HEK293 (cell line): ENCODE data around the gene UNC119.

Source experiments
- BCL11B ChIP-seq: fragments of 450-650 bp; formaldehyde crosslinking; IDR thresholded peaks from 2 replicates; pipeline ENCODE4 v1.5.1; 2016; ENCODE audit warnings: low read depth, missing biosample characterization, missing genetic modification characterization
- GLIS1 ChIP-seq: fragments of 450-650 bp; formaldehyde crosslinking; IDR thresholded peaks from 2 replicates; pipeline ENCODE4 v1.5.1; 2016; ENCODE audit warnings: missing biosample characterization, missing genetic modification characterization
- KLF10 ChIP-seq: fragments of 450-650 bp; IDR thresholded peaks from 2 replicates; pipeline ENCODE4 v1.5.1; 2018; ENCODE audit warnings: missing biosample characterization, mild to moderate bottlenecking, missing genetic modification characterization
- KLF7 ChIP-seq: fragments of 450-650 bp; formaldehyde crosslinking; IDR thresholded peaks from 2 replicates; pipeline ENCODE4 v1.5.1; 2016; ENCODE audit warnings: missing biosample characterization, missing genetic modification characterization, borderline replicate concordance
- MYNN ChIP-seq: fragments of 450-650 bp; formaldehyde crosslinking; IDR thresholded peaks from 2 replicates; pipeline ENCODE4 v1.5.1; 2016; ENCODE audit warnings: missing biosample characterization, missing genetic modification characterization, borderline replicate concordance
- MZF1 ChIP-seq: fragments of 450-650 bp; formaldehyde crosslinking; IDR thresholded peaks from 2 replicates; pipeline ENCODE4 v1.5.1; 2017; ENCODE audit warnings: missing biosample characterization, missing genetic modification characterization, borderline replicate concordance
- SCRT2 ChIP-seq: fragments of 450-650 bp; formaldehyde crosslinking; IDR thresholded peaks from 2 replicates; pipeline ENCODE4 v1.5.1; 2016; ENCODE audit warnings: missing biosample characterization, missing genetic modification characterization
- SP3 ChIP-seq: fragments of 450-650 bp; formaldehyde crosslinking; IDR thresholded peaks from 2 replicates; pipeline ENCODE4 v1.5.1; 2016; ENCODE audit warnings: missing biosample characterization, missing genetic modification characterization
- SP7 ChIP-seq: fragments of 450-650 bp; formaldehyde crosslinking; IDR thresholded peaks from 2 replicates; pipeline ENCODE4 v1.5.1; 2016; ENCODE audit warnings: missing biosample characterization, missing genetic modification characterization
- WT1 ChIP-seq: fragments of 450-650 bp; formaldehyde crosslinking; IDR thresholded peaks from 2 replicates; pipeline ENCODE4 v1.5.1; 2016; ENCODE audit warnings: missing biosample characterization, missing genetic modification characterization
- YY2 ChIP-seq: fragments of 450-650 bp; formaldehyde crosslinking; IDR thresholded peaks from 2 replicates; pipeline ENCODE4 v1.5.1; 2016; ENCODE audit warnings: missing biosample characterization, missing genetic modification characterization
- ZBTB20 ChIP-seq: fragments of 450-650 bp; formaldehyde crosslinking; IDR thresholded peaks from 2 replicates; pipeline ENCODE4 v1.5.1; 2016; ENCODE audit warnings: missing biosample characterization, missing genetic modification characterization
- ZBTB7A ChIP-seq: fragments of 450-650 bp; formaldehyde crosslinking; IDR thresholded peaks from 2 replicates; pipeline ENCODE4 v1.5.1; 2016; ENCODE audit warnings: low read depth, missing biosample characterization, missing genetic modification characterization
- ZFHX2 ChIP-seq: fragments of 450-650 bp; formaldehyde crosslinking; conservative IDR thresholded peaks from 2 replicates; pipeline ENCODE4 v1.5.1; 2016; ENCODE audit warnings: missing biosample characterization, missing genetic modification characterization
- ZIC2 ChIP-seq: fragments of 450-650 bp; formaldehyde crosslinking; IDR thresholded peaks from 2 replicates; pipeline ENCODE4 v1.5.1; 2016; ENCODE audit warnings: missing biosample characterization, missing genetic modification characterization
- ZNF140 ChIP-seq: fragments of 450-650 bp; formaldehyde crosslinking; IDR thresholded peaks from 2 replicates; pipeline ENCODE4 v1.5.1; 2016; ENCODE audit warnings: missing biosample characterization, missing genetic modification characterization
- ZNF174 ChIP-seq: fragments of 450-650 bp; formaldehyde crosslinking; IDR thresholded peaks from 2 replicates; pipeline ENCODE4 v1.5.0; 2017; ENCODE audit warnings: missing biosample characterization, mild to moderate bottlenecking, missing genetic modification characterization
- ZNF18 ChIP-seq: fragments of 450-650 bp; formaldehyde crosslinking; IDR thresholded peaks from 2 replicates; pipeline ENCODE4 v1.5.1; 2016; ENCODE audit warnings: missing biosample characterization, missing genetic modification characterization
- ZNF19 ChIP-seq: fragments of 450-650 bp; formaldehyde crosslinking; IDR thresholded peaks from 2 replicates; pipeline ENCODE4; 2016; ENCODE audit warnings: missing biosample characterization, missing genetic modification characterization, low read depth
- ZNF26 ChIP-seq: fragments of 450-650 bp; formaldehyde crosslinking; IDR thresholded peaks from 2 replicates; pipeline ENCODE4 v1.5.1; 2016; ENCODE audit warnings: missing biosample characterization, missing genetic modification characterization
- ZNF37A ChIP-seq: fragments of 450-650 bp; IDR thresholded peaks from 2 replicates; pipeline ENCODE4 v1.5.1; 2018; ENCODE audit warnings: missing biosample characterization, missing genetic modification characterization
- ZNF426 ChIP-seq: fragments of 450-650 bp; formaldehyde crosslinking; IDR thresholded peaks from 2 replicates; pipeline ENCODE4 v1.5.1; 2017; ENCODE audit warnings: missing biosample characterization, missing genetic modification characterization, mild to moderate bottlenecking, inconsistent platforms, moderate library complexity
- ZNF518A ChIP-seq: fragments of 450-650 bp; formaldehyde crosslinking; conservative IDR thresholded peaks from 2 replicates; pipeline ENCODE4 v1.5.1; 2016; ENCODE audit warnings: low read depth, missing biosample characterization, missing genetic modification characterization
- ZNF521 ChIP-seq: fragments of 450-650 bp; formaldehyde crosslinking; IDR thresholded peaks from 2 replicates; pipeline ENCODE4 v1.5.1; 2017; ENCODE audit warnings: missing biosample characterization, mild to moderate bottlenecking, missing genetic modification characterization
- ZNF571 ChIP-seq: fragments of 450-650 bp; formaldehyde crosslinking; IDR thresholded peaks from 2 replicates; pipeline ENCODE4 v1.5.0; 2017; ENCODE audit warnings: missing biosample characterization, missing genetic modification characterization
- ZNF629 ChIP-seq: fragments of 450-650 bp; formaldehyde crosslinking; IDR thresholded peaks from 2 replicates; pipeline ENCODE4 v1.5.1; 2017; ENCODE audit warnings: missing biosample characterization, missing genetic modification characterization
- ZNF660 ChIP-seq: fragments of 450-650 bp; IDR thresholded peaks from 2 replicates; pipeline ENCODE4 v1.5.1; 2018; ENCODE audit warnings: missing biosample characterization, mild to moderate bottlenecking, missing genetic modification characterization
- ZNF677 ChIP-seq: fragments of 450-650 bp; IDR thresholded peaks from 2 replicates; pipeline ENCODE4 v1.5.0; 2018; ENCODE audit warnings: missing biosample characterization, mild to moderate bottlenecking, missing genetic modification characterization, moderate library complexity
- ZNF830 ChIP-seq: fragments of 450-650 bp; IDR thresholded peaks from 2 replicates; pipeline ENCODE4 v1.5.0; 2018; ENCODE audit warnings: missing biosample characterization, missing genetic modification characterization, low read depth, mild to moderate bottlenecking, moderate library complexity

UNC119 gene

GRCh38 chr17:28533091-28533807 is 19.2 kb downstream of the UNC119 start (continued):
- no peak for TF ChIP-seq ZNF518A (tag by site-specific recombination)
- TF ChIP-seq ZNF677 (tag by site-specific recombination) = no peak
- no peak for TF ChIP-seq SP3
- no peak for TF ChIP-seq ZNF629 (tag by site-specific recombination)
- TF ChIP-seq ZNF426 (tag by site-specific recombination) = no peak
- no peak for TF ChIP-seq WT1 (tag by site-specific recombination)
- TF ChIP-seq ZBTB7A (tag by site-specific recombination) = no peak
- TF ChIP-seq BCL11B (tag by site-specific recombination) = no peak
- TF ChIP-seq ZNF19 = no peak
- no peak for TF ChIP-seq ZNF660 (tag by site-specific recombination)
- TF ChIP-seq SP7 (tag by site-specific recombination) = no peak
- TF ChIP-seq ZNF521 = no peak
- peak; percentile 99 for TF ChIP-seq ZFHX2
- TF ChIP-seq ZIC2 (tag by site-specific recombination) = peak; percentile 76
- TF ChIP-seq MZF1 = no peak
- TF ChIP-seq ZNF571 (tag by site-specific recombination) = no peak
- TF ChIP-seq MYNN (tag by site-specific recombination) = no peak
- TF ChIP-seq ZNF174 (tag by site-specific recombination) = no peak
- no peak for TF ChIP-seq ZNF37A (tag by site-specific recombination)
- no peak for TF ChIP-seq ZNF18 (tag by site-specific recombination)
- no peak for TF ChIP-seq ZBTB20 (tag by site-specific recombination)
- no peak for TF ChIP-seq KLF7 (tag by site-specific recombination)
- TF ChIP-seq GLIS1 (tag by site-specific recombination) = peak; percentile 69
- no peak for TF ChIP-seq KLF10 (tag by site-specific recombination)
- no peak for TF ChIP-seq ZNF26
- TF ChIP-seq SCRT2 (tag by site-specific recombination) = no peak
- no peak for TF ChIP-seq YY2 (tag by site-specific recombination)
- TF ChIP-seq ZNF140 (tag by site-specific recombination) = no peak
- TF ChIP-seq ZNF830 (tag by site-specific recombination) = no peak
